GM12865 (cell line): Measurements from ENCODE around the gene TIAM2.

Experiments used
- DNase-seq: peaks from one replicate; pipeline ENCODE4 v3.0.0; 2010; ENCODE audit warnings: low read depth
- H3K4me3 ChIP-seq: 2 replicates; pipeline ENCODE4 v1.5.1; 2011; ENCODE audit warnings: mild to moderate bottlenecking, low read depth, low read length, control low read depth
- TF ChIP-seq, protein P1 (sequence below): IDR thresholded peaks from 2 replicates; pipeline ENCODE4 v1.5.1; 2011; ENCODE audit warnings: low read length, control low read depth, low read depth, inconsistent platforms; ENCODE audit not compliant: insufficient read depth; ENCODE audit errors: missing control alignments

The TIAM2 gene

DNA sequence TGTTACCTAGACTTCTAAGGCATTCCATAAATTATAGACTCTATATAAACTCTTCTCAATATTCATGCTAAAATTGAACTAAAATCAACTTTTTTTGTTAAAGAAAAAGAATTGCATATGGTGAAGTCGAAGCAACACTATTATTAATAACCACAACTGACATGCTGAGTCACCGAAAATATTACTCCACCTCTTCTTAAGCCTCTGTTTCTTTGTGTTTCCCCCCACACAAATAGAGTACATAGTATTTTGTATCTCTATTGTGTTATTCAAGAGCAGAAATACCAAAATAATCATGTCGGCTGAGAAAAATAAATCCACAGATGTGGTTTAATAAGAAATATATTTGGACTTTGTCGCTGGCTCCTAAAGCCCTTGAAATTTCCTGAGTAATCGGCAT, 295.4 kb downstream of the TIAM2 start:
- no peak for DNase-seq
- TF ChIP-seq, protein P1, sequence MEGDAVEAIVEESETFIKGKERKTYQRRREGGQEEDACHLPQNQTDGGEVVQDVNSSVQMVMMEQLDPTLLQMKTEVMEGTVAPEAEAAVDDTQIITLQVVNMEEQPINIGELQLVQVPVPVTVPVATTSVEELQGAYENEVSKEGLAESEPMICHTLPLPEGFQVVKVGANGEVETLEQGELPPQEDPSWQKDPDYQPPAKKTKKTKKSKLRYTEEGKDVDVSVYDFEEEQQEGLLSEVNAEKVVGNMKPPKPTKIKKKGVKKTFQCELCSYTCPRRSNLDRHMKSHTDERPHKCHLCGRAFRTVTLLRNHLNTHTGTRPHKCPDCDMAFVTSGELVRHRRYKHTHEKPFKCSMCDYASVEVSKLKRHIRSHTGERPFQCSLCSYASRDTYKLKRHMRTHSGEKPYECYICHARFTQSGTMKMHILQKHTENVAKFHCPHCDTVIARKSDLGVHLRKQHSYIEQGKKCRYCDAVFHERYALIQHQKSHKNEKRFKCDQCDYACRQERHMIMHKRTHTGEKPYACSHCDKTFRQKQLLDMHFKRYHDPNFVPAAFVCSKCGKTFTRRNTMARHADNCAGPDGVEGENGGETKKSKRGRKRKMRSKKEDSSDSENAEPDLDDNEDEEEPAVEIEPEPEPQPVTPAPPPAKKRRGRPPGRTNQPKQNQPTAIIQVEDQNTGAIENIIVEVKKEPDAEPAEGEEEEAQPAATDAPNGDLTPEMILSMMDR, result no peak
- no peak overlapping the region for H3K4me3 ChIP-seq

DNA sequence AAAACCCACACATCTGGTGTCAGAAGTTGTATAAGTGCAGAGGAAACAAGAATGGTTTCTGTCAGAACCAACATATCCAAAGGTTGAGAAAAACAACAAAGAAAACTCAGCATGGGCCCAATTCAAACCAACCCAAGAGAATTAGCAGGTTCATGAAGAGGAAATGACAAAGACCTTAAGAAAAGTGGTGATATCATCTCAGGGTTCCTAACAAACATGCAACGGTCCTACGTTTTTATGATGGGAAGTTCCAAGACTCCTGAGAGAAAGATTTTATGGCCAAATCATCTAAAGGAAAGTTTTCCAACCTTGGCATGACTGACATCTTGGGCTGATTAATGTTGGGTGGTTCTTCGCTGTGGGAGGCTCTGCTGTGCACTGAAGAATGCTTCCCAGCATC, 296.2 kb downstream of the TIAM2 start:
- no peak overlapping the region for H3K4me3 ChIP-seq
- TF ChIP-seq, protein P1, result no peak
- DNase-seq, result no peak

DNA sequence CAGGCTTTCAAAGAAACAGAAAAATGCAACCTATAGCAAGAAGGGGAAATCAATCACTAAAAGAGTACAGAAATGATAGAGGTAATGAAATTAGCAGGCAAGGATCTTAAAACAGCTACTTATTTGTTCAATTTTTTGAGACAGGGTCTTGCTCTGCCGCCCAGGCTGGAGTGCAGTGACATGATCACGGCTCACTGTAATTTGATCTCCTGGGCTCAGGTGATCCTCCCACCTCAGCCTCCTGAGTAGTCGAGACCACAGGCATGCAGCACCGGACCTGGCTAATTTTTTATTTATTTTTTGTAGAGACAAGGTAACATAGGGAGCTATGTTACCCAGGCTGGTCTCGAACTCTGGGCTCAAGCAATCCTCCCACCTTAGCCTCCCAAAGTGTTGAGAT, 297.6 kb downstream of the TIAM2 start:
- TF ChIP-seq, protein P1, result no peak
- no peak overlapping the region for H3K4me3 ChIP-seq
- DNase-seq, result no peak

DNA sequence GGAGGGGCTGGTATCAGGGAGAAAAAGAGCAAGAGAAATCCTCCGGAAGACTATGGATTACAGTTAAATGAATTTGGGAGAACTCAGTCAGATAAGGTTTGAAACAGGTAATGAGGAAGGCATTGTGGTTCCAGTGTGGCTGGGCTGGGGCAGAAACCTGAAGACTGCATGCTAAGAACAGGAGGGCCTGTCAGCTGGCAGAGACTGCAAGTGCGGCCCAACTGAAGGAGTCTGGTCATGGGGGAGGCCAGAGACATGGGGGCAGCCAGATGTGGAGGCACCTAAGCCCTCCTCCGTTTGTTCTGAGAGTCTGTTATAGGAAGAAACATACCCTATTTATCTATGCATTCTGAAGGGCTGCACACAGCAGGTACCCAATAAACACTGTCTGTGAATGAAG, 302.6 kb downstream of the TIAM2 start:
- no peak for DNase-seq
- H3K4me3 ChIP-seq, result no peak overlapping the region
- TF ChIP-seq, protein P1, result no peak

DNA sequence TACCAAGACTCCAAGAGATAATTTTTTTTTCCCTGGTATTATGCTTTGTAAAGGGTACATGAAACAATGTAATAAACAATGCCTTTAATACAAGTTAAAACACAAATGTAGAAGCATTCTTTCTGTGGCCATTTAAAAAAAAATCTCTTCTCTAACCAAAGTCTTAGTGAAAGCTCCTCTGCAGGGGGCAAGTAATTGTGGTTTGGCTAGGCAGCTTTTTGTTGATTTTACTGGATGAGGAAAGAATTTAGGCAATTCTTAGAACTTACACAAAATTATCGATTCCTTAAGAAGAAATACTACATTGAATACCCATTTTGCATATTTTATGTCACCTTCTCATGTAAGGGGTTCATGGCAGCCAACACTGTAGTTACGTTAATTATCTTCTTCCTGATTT, 306.8 kb downstream of the TIAM2 start:
- TF ChIP-seq, protein P1, result no peak
- no peak for DNase-seq
- H3K4me3 ChIP-seq, result no peak overlapping the region

DNA sequence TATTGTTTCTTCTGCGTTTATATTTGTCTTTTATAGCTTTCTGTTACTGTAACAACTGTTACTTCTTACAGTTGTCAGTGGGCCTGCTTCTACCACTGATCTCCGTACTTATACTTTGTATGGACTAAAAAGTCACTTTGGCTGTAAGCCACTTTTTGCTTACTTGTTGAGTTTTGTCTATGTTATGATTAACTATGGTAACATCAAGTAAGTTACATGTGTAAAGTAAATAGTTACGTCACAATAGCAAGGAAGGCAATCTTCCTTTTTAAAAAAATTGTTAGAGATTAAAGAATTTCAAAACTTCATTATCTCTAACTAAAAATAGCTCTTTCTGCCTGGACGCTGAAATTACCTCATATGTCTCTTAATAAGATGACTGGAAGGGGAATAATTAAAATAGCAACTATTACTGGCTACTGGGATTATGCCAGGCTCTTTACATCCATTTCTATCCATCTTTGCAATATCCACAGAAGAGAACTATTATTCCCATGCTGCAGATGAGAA, 308.3 kb downstream of the TIAM2 start:
- DNase-seq, result no peak
- TF ChIP-seq, protein P1, result no peak
- no peak overlapping the region for H3K4me3 ChIP-seq

DNA sequence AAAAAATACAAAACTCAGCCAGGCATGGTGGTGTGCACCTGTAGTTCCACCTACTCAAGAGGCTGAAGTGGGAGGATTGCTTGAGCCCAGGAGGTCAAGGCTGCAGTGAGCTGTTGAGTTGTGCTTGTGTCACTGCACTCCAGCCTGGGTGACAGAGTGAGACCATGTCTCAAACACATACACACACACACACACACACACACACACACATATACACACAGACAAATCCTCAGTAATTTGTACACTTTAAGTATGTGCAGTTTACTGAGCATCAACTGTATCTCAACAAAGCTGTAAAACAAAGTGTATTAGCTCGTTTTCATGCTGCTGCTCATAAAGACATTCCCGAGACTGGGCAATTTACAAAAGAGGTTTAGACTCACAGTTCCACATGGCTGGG, 311.8 kb downstream of the TIAM2 start:
- H3K4me3 ChIP-seq, result no peak overlapping the region
- TF ChIP-seq, protein P1, result no peak

More for the DNA sequence above, 311.8 kb downstream of the TIAM2 start:
- DNase-seq, result no peak
